A673 (cell line): Measurements from ENCODE around the gene SFRP2. TPM values are rescaled to one million over a fixed set of nuclear protein-coding genes. Genes with fewer than 3 reads are reported as not detected.

Experiments
- BruUV-seq: library from RNA; stranded (reverse); fragments of 400-500 nt; replicated peaks from 2 replicates; lab custom pipeline; 2021; lab: Mats Ljungman, UMichigan
- CTCF ChIA-PET: fragments of 300-600 bp; sonication (Branson Sonifier 250); formaldehyde crosslinking; loops from one replicate; lab custom pipeline; 2022; ENCODE audit warnings: antibody characterized with exemption; lab: Charles Lee
- POLR2A ChIA-PET: fragments of 300-600 bp; sonication (Branson Sonifier 250); formaldehyde crosslinking; loops from one replicate; lab custom pipeline; 2022; ENCODE audit warnings: antibody characterized with exemption; ENCODE audit not compliant: low non-redundant PET; lab: Charles Lee
- DNase-seq: peaks from one replicate; pipeline ENCODE4 v3.0.0-alpha.2; 2015; ENCODE audit warnings: low spot score
- H3K27ac ChIP-seq: fragments of 200-600 bp; sonication (generic); 2 replicates; pipeline ENCODE4 v1.5.1; 2016; ENCODE audit warnings: mixed run types, low read depth, mild to moderate bottlenecking, mixed read lengths, antibody characterized with exemption, low read length; ENCODE audit not compliant: poor library complexity, severe bottlenecking
- H3K27me3 ChIP-seq: fragments of 200-600 bp; sonication (generic); replicated peaks from 2 replicates; pipeline ENCODE4 v1.6.1; 2017; ENCODE audit warnings: mixed run types, low read depth, mild to moderate bottlenecking, mixed read lengths, antibody characterized with exemption, low read length; ENCODE audit not compliant: insufficient read depth, poor library complexity
- H3K36me3 ChIP-seq: fragments of 200-600 bp; sonication (generic); 2 replicates; pipeline ENCODE4 v1.6.1; 2016; ENCODE audit warnings: mixed run types, mild to moderate bottlenecking, mixed read lengths, antibody characterized with exemption, low read length; ENCODE audit not compliant: insufficient read depth, poor library complexity, severe bottlenecking
- H3K4me1 ChIP-seq: fragments of 200-600 bp; sonication (generic); 2 replicates; pipeline ENCODE4 v1.6.1; 2017; ENCODE audit warnings: mixed run types, mild to moderate bottlenecking, mixed read lengths, antibody characterized with exemption, low read length; ENCODE audit not compliant: insufficient read depth, poor library complexity, severe bottlenecking
- H3K4me3 ChIP-seq: fragments of 200-600 bp; sonication (generic); 2 replicates; pipeline ENCODE4 v1.5.1; 2016; ENCODE audit warnings: low read depth, mixed run types, mild to moderate bottlenecking, mixed read lengths, low read length; ENCODE audit not compliant: poor library complexity, severe bottlenecking
- H3K9me3 ChIP-seq: fragments of 200-600 bp; sonication (generic); 2 replicates; pipeline ENCODE4 v1.6.1; 2016; ENCODE audit warnings: mixed run types, low read depth, mild to moderate bottlenecking, mixed read lengths, antibody characterized with exemption, low read length; ENCODE audit not compliant: poor library complexity, severe bottlenecking
- CTCF ChIP-seq: fragments of 300-800, 200-600 bp; sonication (generic); conservative IDR thresholded peaks from 2 replicates; pipeline ENCODE4 v1.5.1; 2017; ENCODE audit warnings: low read depth, mild to moderate bottlenecking, antibody characterized with exemption, low read length, moderate library complexity, mixed read lengths
- EZH2 ChIP-seq: fragments of 200-600 bp; sonication (generic); IDR thresholded peaks from 2 replicates; pipeline ENCODE4 v1.6.1; 2017; ENCODE audit warnings: borderline replicate concordance, low read depth, mild to moderate bottlenecking, mixed read lengths, antibody characterized with exemption, low read length; ENCODE audit not compliant: poor library complexity, severe bottlenecking
- intact Hi-C: fragments of 100-400 bp; cut with micrococcal nuclease; formaldehyde crosslinking; loops from one replicate; pipeline ENCODE4 v1.10.0; 2022; ENCODE audit not compliant: unreplicated experiment
- total RNA-seq: library from RNA; stranded (reverse); gene quantifications from 2 replicates; pipeline ENCODE4 v1.2.3, GENCODE V29; 2021

SFRP2 gene
- total RNA-seq, 1 experiment from 2014 or later: 1.4 TPM

GRCh38 chr4:153788051-153788412 is 851 bp downstream of the SFRP2 start:
- Histone ChIP-seq H3K4me1 (no peaks in the 10 kb centered on the region), H3K27ac (no peak overlapping the region), H3K4me3 (no peak overlapping the region), H3K27me3 (peaks cover 68% of the 10 kb centered on the region), H3K36me3 (no peaks in the 10 kb centered on the region), H3K9me3 (no peaks in the 10 kb centered on the region)
- no peak for DNase-seq
- POLR2A ChIA-PET: no interaction called here
- intact Hi-C loops: loop anchor here (5.0 kb wide), 2 partner anchors 229 to 524 kb away; no protein-coding TSS in a partner anchor
- no peak for TF ChIP-seq CTCF
- TF ChIP-seq EZH2: no peak
- CTCF ChIA-PET: no interaction called here
- no TSS peak for BruUV-seq

- peaks cover 2% of the 10 kb centered on the region for H3K4me1 ChIP-seq
- no peak overlapping the region for H3K4me3 ChIP-seq
- CTCF ChIA-PET: no interaction called here
- DNase-seq: no peak
- no peaks in the 10 kb centered on the region for H3K36me3 ChIP-seq
- no peaks in the 10 kb centered on the region for H3K9me3 ChIP-seq
- no peak overlapping the region for H3K27ac ChIP-seq
- intact Hi-C loops: loop anchor here (5.0 kb wide), 2 partner anchors 230 to 525 kb away; no protein-coding TSS in a partner anchor
- no peak for TF ChIP-seq CTCF
- TF ChIP-seq EZH2: peak; percentile 10
- POLR2A ChIA-PET: no interaction called here
- H3K27me3 ChIP-seq: peaks cover 65% of the 10 kb centered on the region
- BruUV-seq: no TSS peak
These were observed 1.3 kb downstream of the SFRP2 start for GRCh38 chr4:153787575-153787974.

GRCh38 chr4:153787061-153787560 is 1.8 kb downstream of the SFRP2 start:
- Histone ChIP-seq H3K36me3 (no peaks in the 10 kb centered on the region), H3K4me1 (peaks cover 6% of the 10 kb centered on the region), H3K4me3 (no peak overlapping the region), H3K27me3 (peaks cover 61% of the 10 kb centered on the region), H3K9me3 (no peaks in the 10 kb centered on the region), H3K27ac (no peak overlapping the region)
- TF ChIP-seq CTCF: no peak
- no peak for TF ChIP-seq EZH2
- ChIA-PET CTCF (interaction anchor here (1.2 to 1.6 kb wide), 2 partner anchors 232 to 719 kb away, joined by 3 to 7 read pairs; no protein-coding TSS in a partner anchor), POLR2A (no interaction called here)
- intact Hi-C loops: loop anchor here (5.0 kb wide), 2 partner anchors 230 to 525 kb away; no protein-coding TSS in a partner anchor
- no peak for DNase-seq
- BruUV-seq: no TSS peak
